CD4-positive, CD25-positive, alpha-beta regulatory T cell (primary cell): Measurements from ENCODE around the gene HIRIP3. TPM values are rescaled to one million over a fixed set of nuclear protein-coding genes. Genes with fewer than 3 reads are reported as not detected.
"Not testable (repeated sequence)": the region's sequence is repeated elsewhere in the genome, so short reads cannot be mapped to it uniquely, and the experiment has no call there.

Experiments used
- ATAC-seq, 2 donors: fragments of 150-1000 bp; cut with Tn5 transposase; one replicate each; pipeline ENCODE4 v1.10.0; 2021; ENCODE audit warnings: low read depth in 2 of 2, moderate number of reproducible peaks in 2 of 2, moderate library complexity in 1 of 2
- DNase-seq, 3 donors: peaks; one replicate each; pipeline versions ENCODE4 v3.0.0 to v3.0.0-alpha.2; 2012 to 2022; ENCODE audit warnings: mixed read lengths in 1 of 3
- H3K27ac ChIP-seq: one replicate; pipeline ENCODE4 v1.7.0; 2013; ENCODE audit warnings: mild to moderate bottlenecking, low read length; ENCODE audit not compliant: insufficient read depth, poor library complexity, severe bottlenecking
- H3K27me3 ChIP-seq: one replicate; pipeline ENCODE4 v1.7.0; 2013; ENCODE audit warnings: low read length; ENCODE audit not compliant: control insufficient read depth, insufficient read depth
- H3K36me3 ChIP-seq: one replicate; pipeline ENCODE4 v1.7.0; 2013; ENCODE audit warnings: mild to moderate bottlenecking, low read length, moderate library complexity; ENCODE audit not compliant: control insufficient read depth, insufficient read depth
- H3K4me1 ChIP-seq: 2 replicates; pipeline ENCODE4 v1.7.0; 2013; ENCODE audit warnings: mild to moderate bottlenecking, low read length; ENCODE audit not compliant: insufficient read depth, control insufficient read depth, poor library complexity, severe bottlenecking
- H3K4me3 ChIP-seq: one replicate; pipeline ENCODE4 v1.7.0; 2013; ENCODE audit warnings: low read depth, mild to moderate bottlenecking, low read length, moderate library complexity
- H3K9me3 ChIP-seq, 2 experiments: 1 replicate in 1 of 2; 2 replicates in 1 of 2; pipeline ENCODE4 v1.7.0; 2013; ENCODE audit warnings: low read length in 2 of 2, mild to moderate bottlenecking in 1 of 2, moderate library complexity in 1 of 2; ENCODE audit not compliant: control insufficient read depth in 2 of 2
- H3K27ac Mint-ChIP-seq, 3 donors: one replicate each; pipeline ENCODE4 v1.8.0; 2020 to 2022; ENCODE audit warnings: mild to moderate bottlenecking in 3 of 3, mixed read lengths in 3 of 3, moderate library complexity in 2 of 3
- H3K27me3 Mint-ChIP-seq: one replicate; pipeline ENCODE4 v1.8.0; 2022; ENCODE audit warnings: mild to moderate bottlenecking, mixed read lengths
- H3K36me3 Mint-ChIP-seq: one replicate; pipeline ENCODE4 v1.8.0; 2020; ENCODE audit warnings: mixed read lengths
- H3K4me1 Mint-ChIP-seq, 4 donors: one replicate each; pipeline ENCODE4 v1.8.0; 2020 to 2022; ENCODE audit warnings: mixed read lengths in 4 of 4, mild to moderate bottlenecking in 1 of 4
- H3K4me3 Mint-ChIP-seq, 4 donors: one replicate each; pipeline ENCODE4 v1.8.0; 2020 to 2022; ENCODE audit warnings: mild to moderate bottlenecking in 4 of 4, mixed read lengths in 4 of 4, moderate library complexity in 3 of 4
- H3K9me3 Mint-ChIP-seq, 7 donors: one replicate each; pipeline ENCODE4 v1.8.0; 2020 to 2022; ENCODE audit warnings: mixed read lengths in 7 of 7, mild to moderate bottlenecking in 3 of 7, moderate library complexity in 2 of 7
- polyA plus RNA-seq, 4 donors: library from polyadenylated mRNA; unstranded; fragments of 300-500 nt; fragmentation: Illumina TruSeq; gene quantifications; one replicate each; pipeline ENCODE4 v1.2.3, GENCODE V29; 2021
- total RNA-seq: library from RNA; stranded (reverse); gene quantifications from one replicate; pipeline ENCODE4 v1.2.3, GENCODE V29; 2022

Gene HIRIP3
- total and polyA plus RNA-seq, 5 donors from 2014 or later: 12.4 to 19.9 (median 15.0) TPM

- no peaks in the 10 kb centered on the region for H3K36me3 Mint-ChIP-seq
- Histone ChIP-seq H3K27me3 (no peaks in the 10 kb centered on the region), H3K36me3 (no peaks in the 10 kb centered on the region), H3K4me3 (peak overlapping the region; percentile 94), H3K9me3 (no peaks in the 10 kb centered on the region), H3K4me1 (peaks cover 23% of the 10 kb centered on the region), H3K27ac (peak overlapping the region; percentile 91)
- peak overlapping the region; percentile 77 to 97 (median 93) for H3K27ac Mint-ChIP-seq
- peak overlapping the region; percentile 91 to 96 (median 92) for H3K4me3 Mint-ChIP-seq
- peak in 1 of 3 donors; percentile 17 for DNase-seq
- peaks cover 4% of the 10 kb centered on the region for H3K27me3 Mint-ChIP-seq
- H3K9me3 Mint-ChIP-seq: no peaks in the 10 kb centered on the region
- ATAC-seq: no peak
- H3K4me1 Mint-ChIP-seq: peaks cover 9 to 30% (median 25%) of the 10 kb centered on the region in 4 donors
Observed at GRCh38 chr16:29962344-29962994, 32.9 kb downstream of the HIRIP3 start.

GRCh38 chr16:29961479-29962343 is 33.7 kb downstream of the HIRIP3 start, which contains the start of gene TMEM219:
Gene TMEM219 (plus strand): TSS chr16:29962079. CDS start chr16:29963144, 1,065 bp downstream.
- no peaks in the 10 kb centered on the region for H3K27me3 ChIP-seq
- Mint-ChIP-seq H3K36me3 (no peaks in the 10 kb centered on the region), H3K27ac (peak within 1 kb of the TSS; percentile 77 to 97 (median 94)), H3K4me1 (peaks cover 9 to 30% (median 25%) of the 10 kb centered on the region in 4 donors), H3K4me3 (peak within 1 kb of the TSS; percentile 91 to 96 (median 92)), H3K9me3 (no peaks in the 10 kb centered on the region), H3K27me3 (peaks cover 4% of the 10 kb centered on the region)
- ATAC-seq: peak; percentile 89 to 90
- peak within 1 kb of the TSS; percentile 91 for H3K27ac ChIP-seq
- H3K9me3 ChIP-seq: no peaks in the 10 kb centered on the region
- H3K4me1 ChIP-seq: peaks cover 23% of the 10 kb centered on the region
- no peaks in the 10 kb centered on the region for H3K36me3 ChIP-seq
- peak; percentile 91 to 95 (median 93) for DNase-seq
- peak within 1 kb of the TSS; percentile 94 for H3K4me3 ChIP-seq

DNA sequence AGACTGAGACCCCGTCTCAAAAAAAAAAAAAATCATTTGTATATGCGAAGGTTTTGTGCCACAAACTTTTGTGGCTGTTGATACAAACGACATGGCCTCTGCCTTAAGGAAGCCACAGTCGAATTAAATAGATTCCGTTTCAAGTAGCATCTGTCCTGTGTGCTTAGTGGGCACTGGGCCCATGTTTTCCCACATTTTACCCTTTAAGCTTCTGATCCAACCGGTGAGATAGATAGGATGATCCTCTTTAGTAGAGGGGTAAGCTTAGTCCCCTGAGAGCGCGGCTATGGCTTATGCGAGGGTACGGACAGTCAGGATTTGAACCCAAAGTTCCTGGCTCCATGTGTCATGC is 34.3 kb downstream of the HIRIP3 start:
- Histone ChIP-seq H3K27ac (peak overlapping the region; percentile 91), H3K36me3 (no peaks in the 10 kb centered on the region), H3K27me3 (no peaks in the 10 kb centered on the region), H3K4me3 (peak overlapping the region; percentile 80), H3K4me1 (peaks cover 23% of the 10 kb centered on the region), H3K9me3 (no peaks in the 10 kb centered on the region)
- Mint-ChIP-seq H3K4me1 (peaks cover 9 to 29% (median 23%) of the 10 kb centered on the region in 4 donors), H3K36me3 (no peaks in the 10 kb centered on the region), H3K27me3 (peaks cover 4% of the 10 kb centered on the region), H3K4me3 (peak overlapping the region; percentile 91 to 96 (median 92)), H3K27ac (peak overlapping the region; percentile 69 to 97 (median 94)), H3K9me3 (no peaks in the 10 kb centered on the region)
- DNase-seq (no peak), ATAC-seq (no peak)

- not testable (repeated sequence) for H3K4me3 ChIP-seq, H3K36me3 ChIP-seq, H3K27me3 ChIP-seq, H3K36me3 Mint-ChIP-seq, H3K9me3 Mint-ChIP-seq, H3K27ac ChIP-seq, H3K9me3 ChIP-seq, ATAC-seq, DNase-seq
- H3K4me1 Mint-ChIP-seq: peaks cover 5 to 25% (median 18%) of the 10 kb centered on the region in 4 donors
- peak overlapping the region; percentile 40 to 79 (median 53) for H3K4me3 Mint-ChIP-seq
- peaks cover 11% of the 10 kb centered on the region for H3K27me3 Mint-ChIP-seq
- H3K4me1 ChIP-seq: peaks cover 22% of the 10 kb centered on the region
- H3K27ac Mint-ChIP-seq: peak overlapping the region in 2 of 3 donors; percentile 32 to 62
Observed at GRCh38 chr16:29959821-29960220, 35.6 kb downstream of the HIRIP3 start.

GRCh38 chr16:29959293-29959692 is 36.1 kb downstream of the HIRIP3 start:
- Histone ChIP-seq H3K4me1 (peaks cover 20% of the 10 kb centered on the region), H3K9me3 (no peaks in the 10 kb centered on the region), H3K4me3 (no peak overlapping the region), H3K27me3 (no peaks in the 10 kb centered on the region), H3K27ac (no peak overlapping the region), H3K36me3 (no peaks in the 10 kb centered on the region)
- Mint-ChIP-seq H3K9me3 (no peaks in the 10 kb centered on the region), H3K4me1 (peaks cover 5 to 22% (median 15%) of the 10 kb centered on the region in 4 donors), H3K4me3 (peak overlapping the region in 3 of 4 donors; percentile 24 to 79 (median 48)), H3K27ac (peak overlapping the region in 2 of 3 donors; percentile 23 to 32), H3K36me3 (no peaks in the 10 kb centered on the region), H3K27me3 (peaks cover 11% of the 10 kb centered on the region)
- DNase-seq (peak in 1 of 3 donors; percentile 10), ATAC-seq (no peak)

DNA sequence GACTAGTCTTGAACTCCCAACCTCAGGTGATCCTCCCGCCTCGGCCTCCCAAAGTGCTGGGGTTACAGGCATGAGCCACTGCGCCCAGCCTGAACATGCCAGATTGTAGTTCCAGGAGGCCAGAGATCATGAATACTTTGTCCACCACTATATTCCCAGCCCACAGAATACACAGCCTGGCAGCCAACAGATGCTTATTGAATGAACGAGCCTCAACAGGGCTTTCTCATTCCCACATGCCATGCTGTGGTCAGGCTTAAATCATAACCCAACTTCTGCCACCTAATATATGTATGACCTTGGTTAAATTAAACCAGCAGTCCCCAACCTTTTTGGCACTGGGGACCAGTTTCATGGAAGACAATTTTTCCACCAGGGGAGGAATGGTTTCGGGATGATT is 36.7 kb downstream of the HIRIP3 start:
- ATAC-seq: no peak
- H3K9me3 Mint-ChIP-seq: no peaks in the 10 kb centered on the region

GRCh38 chr16:29951625-29952365 is 43.6 kb downstream of the HIRIP3 start:
- no peaks in the 10 kb centered on the region for H3K4me1 Mint-ChIP-seq
- DNase-seq (no peak), ATAC-seq (no peak)
- no peak overlapping the region for H3K27ac Mint-ChIP-seq
- Histone ChIP-seq H3K4me3 (no peak overlapping the region), H3K9me3 (no peaks in the 10 kb centered on the region), H3K4me1 (no peaks in the 10 kb centered on the region), H3K36me3 (no peaks in the 10 kb centered on the region), H3K27me3 (peaks cover 2% of the 10 kb centered on the region), H3K27ac (no peak overlapping the region)
- peaks cover 8% of the 10 kb centered on the region for H3K27me3 Mint-ChIP-seq
- no peaks in the 10 kb centered on the region for H3K36me3 Mint-ChIP-seq
- peaks cover 0 to 7% (median 2%) of the 10 kb centered on the region in 7 donors for H3K9me3 Mint-ChIP-seq
- H3K4me3 Mint-ChIP-seq: no peak overlapping the region

More for the DNA sequence above, 36.7 kb downstream of the HIRIP3 start:
- DNase-seq: no peak
- no peaks in the 10 kb centered on the region for H3K36me3 ChIP-seq
- H3K27ac ChIP-seq: no peak overlapping the region
- Mint-ChIP-seq H3K4me3 (peak overlapping the region in 1 of 4 donors; percentile 79), H3K36me3 (no peaks in the 10 kb centered on the region), H3K4me1 (peaks cover 5 to 22% (median 15%) of the 10 kb centered on the region in 4 donors), H3K27me3 (peaks cover 11% of the 10 kb centered on the region), H3K27ac (no peak overlapping the region)
- no peak overlapping the region for H3K4me3 ChIP-seq
- no peaks in the 10 kb centered on the region for H3K27me3 ChIP-seq
- H3K4me1 ChIP-seq: peaks cover 20% of the 10 kb centered on the region
- H3K9me3 ChIP-seq: no peaks in the 10 kb centered on the region
